Stimulated activated CD4-positive, alpha-beta T cell treated with anti-CD3 and anti-CD28 coated beads, TNF-alpha, amount 100 ng/mL, for 4 hours (primary cell): Measurements from ENCODE around the gene PRKCQ.

ENCODE experiments used
- DNase-seq, 3 experiments: peaks; one replicate each; pipeline ENCODE4 v3.0.0-alpha.2; 2020; ENCODE audit warnings: low read depth in 3 of 3

Gene PRKCQ

GRCh38 chr10:6522230-6522629 is 57.8 kb downstream of the PRKCQ start:
- no peak for DNase-seq

GRCh38 chr10:6520138-6520537 is 59.9 kb downstream of the PRKCQ start:
- no peak for DNase-seq

DNA sequence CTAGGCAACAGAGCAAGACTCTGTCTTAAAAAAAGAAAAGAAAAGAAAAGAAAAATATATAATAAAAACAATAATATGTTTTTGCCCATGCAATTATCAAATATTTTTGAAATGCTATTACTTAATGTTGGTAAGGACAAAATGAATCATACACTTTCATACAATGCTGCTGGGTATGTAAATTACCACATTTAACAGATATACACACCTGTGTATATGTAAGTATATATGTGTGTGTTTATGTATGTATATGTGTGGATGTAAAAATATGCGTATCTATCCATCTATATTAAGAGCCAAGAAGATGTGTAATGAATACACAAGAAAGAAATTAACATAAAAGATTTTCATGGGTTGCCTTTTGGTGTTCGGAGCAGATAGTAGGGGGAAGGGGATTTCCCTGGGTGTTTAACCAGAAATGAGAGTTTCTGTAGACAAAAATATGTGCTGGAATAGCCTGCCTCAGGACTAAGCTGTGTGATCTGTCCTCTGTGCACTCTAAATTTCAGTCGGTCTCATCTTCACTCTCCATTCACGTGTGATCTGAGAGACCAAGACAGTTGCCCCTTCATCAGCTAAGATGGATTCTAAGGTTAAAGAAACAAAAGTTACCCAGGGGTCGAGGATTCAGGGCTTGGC is 61.2 kb downstream of the PRKCQ start:
- DNase-seq: no peak

- DNase-seq: no peak
Observed at GRCh38 chr10:6516929-6517284, 63.2 kb downstream of the PRKCQ start.

GRCh38 chr10:6516281-6516928 is 63.7 kb downstream of the PRKCQ start:
- DNase-seq: no peak

GRCh38 chr10:6514844-6515780 is 65.0 kb downstream of the PRKCQ start:
- no peak for DNase-seq

DNA sequence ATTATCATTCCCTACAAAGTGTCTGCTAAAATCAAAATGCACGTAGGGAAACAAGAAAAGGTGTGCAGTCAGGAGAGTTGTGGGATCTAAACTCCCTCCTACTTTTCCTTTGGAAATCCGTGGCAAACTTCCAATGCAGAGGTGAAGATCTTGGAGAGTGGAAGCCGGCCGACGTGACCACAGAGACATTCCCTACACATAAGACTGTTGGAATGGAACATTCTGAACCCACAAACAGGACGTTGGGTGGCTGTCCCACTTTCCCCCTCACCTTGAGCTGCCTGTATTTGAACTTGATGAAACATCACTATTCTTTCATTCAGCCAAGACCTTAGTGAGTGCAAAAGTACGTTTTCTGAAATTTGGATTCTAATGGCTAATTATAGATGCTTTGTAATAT is 65.9 kb downstream of the PRKCQ start:
- no peak for DNase-seq

DNA sequence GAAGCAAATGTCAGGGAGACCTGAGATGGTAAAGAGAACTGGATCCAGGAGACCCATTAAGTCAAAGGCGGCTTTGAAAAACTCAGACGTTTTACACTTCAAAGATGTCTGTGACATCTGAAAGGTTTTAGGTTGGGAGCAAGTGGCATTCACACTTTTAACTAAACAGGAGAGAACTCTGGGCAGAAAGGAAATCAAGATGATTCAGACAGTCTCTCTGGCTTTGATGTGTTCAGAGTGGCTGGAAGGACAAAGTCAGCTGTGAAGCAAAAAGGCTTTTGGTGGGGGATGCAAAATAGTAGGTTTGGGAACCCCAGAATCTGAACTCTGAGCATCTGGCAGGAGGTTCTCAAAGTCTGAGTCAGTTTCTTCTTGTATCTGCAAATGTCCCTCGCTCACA is 66.6 kb downstream of the PRKCQ start:
- DNase-seq: peak in 1 of 3 experiments; percentile 27

DNA sequence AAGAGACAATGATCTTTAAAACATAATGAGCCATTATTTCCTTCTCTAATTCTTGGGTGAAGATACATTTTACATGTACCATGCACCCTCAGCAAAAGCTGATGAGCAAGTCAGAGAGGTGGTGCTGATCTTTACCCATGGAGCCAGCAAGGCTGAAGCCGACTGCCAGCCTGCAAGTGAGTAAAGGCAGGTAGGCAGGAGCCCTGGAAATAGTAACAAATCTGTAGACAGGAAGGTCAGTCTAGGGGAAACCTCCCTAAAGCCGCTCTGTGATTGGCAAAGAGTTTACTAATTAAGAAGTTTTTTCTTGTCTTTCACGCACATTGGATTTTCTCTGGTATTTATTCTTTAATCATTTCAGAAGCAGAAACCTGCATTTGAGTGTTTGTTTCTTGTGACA is 67.9 kb downstream of the PRKCQ start:
- no peak for DNase-seq

GRCh38 chr10:6511347-6511746 is 68.7 kb downstream of the PRKCQ start:
- no peak for DNase-seq

DNA sequence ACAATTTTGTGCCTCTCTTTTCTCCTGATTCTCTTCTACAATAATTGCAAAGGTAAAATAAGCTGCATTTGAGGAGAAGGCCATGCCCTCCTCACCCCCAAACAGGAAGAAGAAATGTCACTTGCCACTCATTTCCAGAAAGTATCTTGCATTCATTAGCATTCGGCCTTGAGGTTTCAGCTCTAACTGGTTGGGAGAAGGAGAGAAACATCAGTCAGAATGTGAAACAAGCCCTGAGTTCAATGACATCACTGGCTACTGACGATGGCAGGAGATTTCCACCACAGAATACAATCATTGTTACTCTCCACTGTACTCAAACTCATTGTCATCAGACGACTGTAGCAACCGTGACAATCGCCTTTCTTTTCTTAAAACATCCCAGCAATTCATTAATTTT is 72.8 kb downstream of the PRKCQ start:
- no peak for DNase-seq

DNA sequence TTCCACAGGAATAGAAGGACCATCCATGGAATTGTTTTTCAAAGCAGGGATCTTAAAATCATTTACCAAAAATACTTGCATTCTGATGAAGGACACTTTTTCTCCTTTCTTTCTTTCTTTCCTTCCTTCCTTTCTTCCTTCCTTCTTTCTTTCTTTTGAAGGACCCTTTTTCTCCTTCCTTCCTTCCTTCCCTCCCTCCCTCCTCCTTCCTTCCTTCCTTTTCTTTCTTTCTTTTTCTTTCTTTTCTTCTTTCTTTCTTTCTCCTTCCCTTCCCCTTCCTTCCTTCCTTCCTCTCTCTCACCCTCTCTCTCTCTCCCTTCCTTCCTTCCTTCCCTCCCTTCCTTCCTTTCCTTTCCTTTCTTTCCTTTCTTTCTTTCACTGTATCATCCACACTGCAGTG is 74.8 kb downstream of the PRKCQ start:
- no peak for DNase-seq

- DNase-seq: no peak
Observed at GRCh38 chr10:6504296-6504695, 75.8 kb downstream of the PRKCQ start.

DNA sequence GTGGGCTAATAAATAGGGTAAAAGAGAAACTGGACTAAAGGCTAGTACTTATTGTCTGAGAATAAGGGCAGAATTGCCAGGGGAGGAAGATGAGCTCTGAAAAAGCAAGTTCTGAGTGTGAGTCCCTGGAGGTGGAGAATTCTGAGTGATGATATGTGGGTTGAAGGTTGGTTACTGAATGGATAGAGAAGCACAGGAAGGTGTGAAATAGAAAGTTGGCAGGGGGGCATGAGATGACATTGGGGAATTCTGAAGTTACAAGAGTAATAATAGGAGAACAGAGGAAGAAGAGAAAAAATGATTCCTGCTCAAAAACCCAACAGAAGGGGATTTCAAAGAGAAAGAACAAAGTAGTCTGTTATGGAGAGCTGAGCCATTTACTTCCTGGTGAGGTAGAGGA is 76.9 kb downstream of the PRKCQ start:
- no peak for DNase-seq

- no peak for DNase-seq
Observed at GRCh38 chr10:6501931-6502330, 78.1 kb downstream of the PRKCQ start.

GRCh38 chr10:6499974-6500373 is 80.1 kb downstream of the PRKCQ start:
- no peak for DNase-seq

- DNase-seq: peak in 1 of 3 experiments; percentile 41
Observed at GRCh38 chr10:6498771-6499170, 81.3 kb downstream of the PRKCQ start.

- DNase-seq: no peak
Observed at GRCh38 chr10:6497620-6498019, 82.5 kb downstream of the PRKCQ start.

GRCh38 chr10:6494936-6495592 is 85.0 kb downstream of the PRKCQ start:
- peak in 2 of 3 experiments; percentile 35 to 48 for DNase-seq

- DNase-seq: no peak
Observed at GRCh38 chr10:6494442-6494819, 85.6 kb downstream of the PRKCQ start.

GRCh38 chr10:6493521-6494441 is 86.3 kb downstream of the PRKCQ start:
- DNase-seq: no peak
